Activated CD4-positive, alpha-beta T cell treated with anti-CD3 and anti-CD28 coated beads, Interleukin-2, amount 10 ng/mL, durations not matched to agents 7 days and 5 days (primary cell): ENCODE results near the gene TTC36. TPM values are rescaled to one million over a fixed set of nuclear protein-coding genes. Genes with fewer than 3 reads are reported as not detected.
A peak's percentile ranks its signal among the peaks of the same experiment; 100 is the strongest.
"Not testable (repeated sequence)": the region's sequence is repeated elsewhere in the genome, so short reads cannot be mapped to it uniquely, and the experiment has no call there.

Experiments
- CTCF ChIA-PET: fragments of 350-600 bp; sonication (Branson Sonifier 250); formaldehyde crosslinking; loops from one replicate; lab custom pipeline; 2021; ENCODE audit warnings: antibody characterized with exemption; lab: Charles Lee
- POLR2A ChIA-PET: fragments of 350-600 bp; sonication (Branson Sonifier 250); formaldehyde crosslinking; loops from one replicate; lab custom pipeline; 2021; ENCODE audit warnings: antibody characterized with exemption; lab: Charles Lee
- DNase-seq: peaks from one replicate; pipeline ENCODE4 v3.0.0-alpha.2; 2020
- H3K27ac Mint-ChIP-seq: one replicate; pipeline ENCODE4 v1.8.0; 2021; ENCODE audit warnings: mild to moderate bottlenecking, moderate library complexity, mixed read lengths
- H3K27me3 Mint-ChIP-seq: one replicate; pipeline ENCODE4 v1.8.0; 2021; ENCODE audit warnings: mixed read lengths
- H3K36me3 Mint-ChIP-seq: one replicate; pipeline ENCODE4 v1.8.0; 2021; ENCODE audit warnings: low read depth, mixed read lengths
- H3K4me1 Mint-ChIP-seq: one replicate; pipeline ENCODE4 v1.8.0; 2021; ENCODE audit warnings: mixed read lengths
- H3K4me3 Mint-ChIP-seq: one replicate; pipeline ENCODE4 v1.8.0; 2021; ENCODE audit warnings: mild to moderate bottlenecking, moderate library complexity, mixed read lengths
- H3K9me3 Mint-ChIP-seq: one replicate; pipeline ENCODE4 v1.8.0; 2021; ENCODE audit warnings: mixed read lengths
- total RNA-seq, 2 experiments: library from RNA; stranded (reverse); gene quantifications; one replicate each; pipeline ENCODE4 v1.2.3, GENCODE V29; 2021

Gene TTC36, protein sequence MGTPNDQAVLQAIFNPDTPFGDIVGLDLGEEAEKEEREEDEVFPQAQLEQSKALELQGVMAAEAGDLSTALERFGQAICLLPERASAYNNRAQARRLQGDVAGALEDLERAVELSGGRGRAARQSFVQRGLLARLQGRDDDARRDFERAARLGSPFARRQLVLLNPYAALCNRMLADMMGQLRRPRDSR
- 1 to 10 TPM; 1.1 to 1.8 TPM for total RNA-seq

DNA sequence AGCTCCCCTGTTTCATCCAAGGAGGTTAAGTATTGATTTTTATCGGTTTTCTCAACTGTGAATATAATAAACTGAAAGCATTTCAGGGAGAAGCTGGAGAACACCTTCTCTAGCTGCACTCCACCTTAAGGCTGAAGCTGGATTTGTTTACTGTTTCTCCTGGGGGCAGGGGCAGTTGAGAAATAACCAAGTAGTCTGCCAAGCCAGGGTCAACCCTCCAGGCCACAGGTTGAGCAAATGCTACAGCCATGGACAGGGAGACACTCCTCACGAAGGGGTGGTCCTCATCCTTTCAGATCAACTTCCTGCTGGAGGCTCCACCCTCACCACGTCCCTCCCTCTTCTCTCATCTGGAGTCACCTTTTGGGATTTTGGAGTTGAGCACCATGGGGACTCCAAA is at the start of gene TTC36:
TSS of gene TTC36 (plus strand) at position 366 of the 400 bp plus-strand sequence. CDS start at position 387, 21 bp downstream.
- Mint-ChIP-seq H3K36me3 (peaks cover 20% of the 10 kb centered on the region), H3K27me3 (no peaks in the 10 kb centered on the region)

DNA sequence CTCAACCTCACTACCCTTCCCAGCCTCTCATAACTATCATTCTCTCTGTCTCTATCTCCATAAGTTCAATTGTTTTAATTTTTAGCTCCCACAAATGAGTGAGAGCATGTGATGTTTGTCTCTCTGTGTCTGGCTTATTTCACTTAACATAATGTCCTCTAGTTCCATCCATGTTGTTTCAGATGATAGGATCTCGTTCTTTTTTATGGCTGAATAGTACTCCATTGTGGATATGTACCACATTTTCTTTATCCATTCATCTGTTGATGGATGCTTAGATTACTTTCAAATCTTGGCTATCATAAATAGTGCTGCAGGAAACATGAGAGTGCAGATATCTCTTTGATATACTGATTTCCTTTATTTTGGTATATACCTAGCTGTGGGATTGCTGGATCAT is 46.0 kb upstream of the TTC36 start:
- POLR2A ChIA-PET, H3K4me3 Mint-ChIP-seq, H3K9me3 Mint-ChIP-seq, H3K4me1 Mint-ChIP-seq, DNase-seq, H3K27me3 Mint-ChIP-seq, H3K27ac Mint-ChIP-seq: not testable (repeated sequence)
- CTCF ChIA-PET: interaction anchor here (0.9 to 1.0 kb wide), 2 partner anchors 11 to 109 kb away, joined by 4 read pairs; no protein-coding TSS in a partner anchor
- peaks cover 71% of the 10 kb centered on the region for H3K36me3 Mint-ChIP-seq

More for the DNA sequence above, at the start of gene TTC36:
- no peak for DNase-seq
- Mint-ChIP-seq H3K4me3 (no peak within 1 kb of the TSS), H3K9me3 (no peaks in the 10 kb centered on the region), H3K4me1 (peaks cover 36% of the 10 kb centered on the region), H3K27ac (no peak within 1 kb of the TSS)
- ChIA-PET POLR2A (no interaction called here), CTCF (interaction anchor here (0.7 to 1.7 kb wide), 3 partner anchors 11 to 164 kb away, joined by 3 to 4 read pairs (median 3); no protein-coding TSS in a partner anchor)

DNA sequence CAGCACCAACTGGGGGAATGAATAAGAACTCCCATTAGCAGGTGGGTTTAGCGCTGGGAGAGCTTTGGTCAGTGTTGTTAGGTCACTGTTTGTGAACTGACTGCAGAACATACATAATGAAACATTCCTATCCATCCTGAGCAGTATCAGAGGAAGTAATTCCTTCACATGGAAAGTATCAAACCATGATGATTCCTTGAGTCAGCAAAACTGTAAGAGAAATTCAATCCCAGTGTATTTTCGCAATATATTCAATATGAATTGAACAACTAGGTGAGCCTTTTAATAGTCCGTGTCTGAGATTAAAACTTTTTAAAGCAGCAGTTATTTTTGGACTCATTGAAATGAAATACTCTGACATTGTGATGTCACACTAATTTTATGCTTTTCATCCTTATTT is 42.9 kb upstream of the TTC36 start:
- Mint-ChIP-seq H3K27me3 (no peaks in the 10 kb centered on the region), H3K27ac (no peak overlapping the region), H3K9me3 (no peaks in the 10 kb centered on the region), H3K4me3 (no peak overlapping the region), H3K36me3 (peaks cover 61% of the 10 kb centered on the region), H3K4me1 (no peaks in the 10 kb centered on the region)
- POLR2A ChIA-PET: no interaction called here
- DNase-seq: no peak
- CTCF ChIA-PET: interaction anchor here (0.6 kb wide), 1 partner anchor 79 kb away, joined by 3 read pairs; no protein-coding TSS in a partner anchor

DNA sequence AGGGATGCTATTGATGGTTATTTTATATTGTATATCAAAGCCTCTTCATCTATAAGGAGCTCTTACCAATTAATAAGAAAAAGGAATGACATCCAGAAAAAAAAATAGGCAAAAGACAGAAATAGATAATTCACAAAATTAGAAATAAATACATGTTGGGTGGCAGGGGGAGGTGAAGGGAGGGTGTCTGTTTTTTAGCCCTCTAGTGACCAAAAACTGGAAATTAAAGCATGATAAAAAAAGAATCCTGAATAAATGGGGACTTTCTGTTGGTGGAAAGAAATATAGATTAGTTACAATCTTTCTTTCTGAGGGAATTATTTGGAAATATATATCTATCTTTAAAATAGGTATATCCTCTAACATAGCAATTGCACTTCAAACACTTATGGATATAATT is 42.0 kb upstream of the TTC36 start:
- Mint-ChIP-seq H3K27me3 (no peaks in the 10 kb centered on the region), H3K9me3 (no peaks in the 10 kb centered on the region), H3K36me3 (peaks cover 62% of the 10 kb centered on the region), H3K4me1 (no peaks in the 10 kb centered on the region), H3K4me3 (no peak overlapping the region), H3K27ac (no peak overlapping the region)
- DNase-seq: no peak
- ChIA-PET POLR2A (no interaction called here), CTCF (interaction anchor here (1.1 kb wide), 1 partner anchor 15 kb away, joined by 7 read pairs; no protein-coding TSS in a partner anchor)

DNA sequence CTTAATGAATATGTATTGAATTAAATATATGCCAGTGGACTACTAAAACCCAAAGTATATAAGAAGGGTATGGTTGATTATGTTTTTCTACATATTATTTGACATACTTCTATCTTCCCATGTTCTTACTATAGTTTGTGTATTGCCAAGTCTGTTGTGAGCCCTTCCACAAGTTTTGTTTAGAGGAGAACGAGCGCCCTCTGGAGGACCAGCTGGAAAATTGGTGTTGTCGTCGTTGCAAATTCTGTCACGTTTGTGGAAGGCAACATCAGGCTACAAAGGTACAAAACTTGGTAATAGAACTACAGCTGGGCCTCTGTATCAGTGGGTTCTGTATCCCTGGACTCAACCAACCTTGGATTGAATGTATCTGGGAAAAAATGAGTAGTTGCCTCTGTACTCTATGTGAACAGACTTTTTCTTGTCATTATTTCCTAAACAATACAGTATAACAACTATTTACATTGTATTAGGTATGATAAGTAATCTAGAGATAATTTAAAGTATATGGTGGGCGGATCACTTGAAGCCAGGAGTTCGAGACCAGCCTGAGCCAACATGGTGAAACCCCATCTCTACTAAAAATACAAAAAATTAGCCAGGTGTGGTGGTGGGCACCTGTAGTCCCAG is 38.7 kb upstream of the TTC36 start:
- H3K4me3 Mint-ChIP-seq: no peak overlapping the region
- H3K36me3 Mint-ChIP-seq: peaks cover 52% of the 10 kb centered on the region
- peak; percentile 87 for DNase-seq
- H3K27me3 Mint-ChIP-seq: no peaks in the 10 kb centered on the region
- peak overlapping the region; percentile 1 for H3K27ac Mint-ChIP-seq
- H3K9me3 Mint-ChIP-seq: no peaks in the 10 kb centered on the region
- ChIA-PET POLR2A (no interaction called here), CTCF (interaction anchor here (0.7 to 2.4 kb wide), 12 partner anchors 18 to 290 kb away, joined by 3 to 6 read pairs (median 3); partner anchors contain the start of genes CD3D and KMT2A)
- no peaks in the 10 kb centered on the region for H3K4me1 Mint-ChIP-seq

DNA sequence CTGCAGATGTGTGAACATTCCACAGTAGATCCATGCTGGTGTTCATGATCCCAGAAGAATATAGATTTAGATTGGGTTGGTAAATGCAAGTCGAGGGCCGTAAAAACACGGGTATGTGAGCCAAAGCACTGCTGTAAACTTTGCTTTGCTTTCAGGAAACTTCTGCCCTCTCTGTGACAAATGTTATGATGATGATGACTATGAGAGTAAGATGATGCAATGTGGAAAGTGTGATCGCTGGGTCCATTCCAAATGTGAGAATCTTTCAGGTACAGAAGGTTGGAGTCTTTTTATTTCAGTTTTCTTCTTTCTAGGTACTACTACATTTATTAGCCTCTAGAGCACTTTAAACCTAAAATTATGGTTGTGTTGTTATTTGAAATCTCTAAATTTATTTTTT is 36.2 kb upstream of the TTC36 start:
- ChIA-PET POLR2A (no interaction called here), CTCF (interaction anchor here (1.3 kb wide), 1 partner anchor 14 kb away, joined by 3 read pairs; no protein-coding TSS in a partner anchor)
- peaks cover 52% of the 10 kb centered on the region for H3K36me3 Mint-ChIP-seq
- H3K4me1 Mint-ChIP-seq: no peaks in the 10 kb centered on the region
- no peaks in the 10 kb centered on the region for H3K27me3 Mint-ChIP-seq
- no peak for DNase-seq
- no peak overlapping the region for H3K27ac Mint-ChIP-seq
- H3K9me3 Mint-ChIP-seq: no peaks in the 10 kb centered on the region
- H3K4me3 Mint-ChIP-seq: no peak overlapping the region

DNA sequence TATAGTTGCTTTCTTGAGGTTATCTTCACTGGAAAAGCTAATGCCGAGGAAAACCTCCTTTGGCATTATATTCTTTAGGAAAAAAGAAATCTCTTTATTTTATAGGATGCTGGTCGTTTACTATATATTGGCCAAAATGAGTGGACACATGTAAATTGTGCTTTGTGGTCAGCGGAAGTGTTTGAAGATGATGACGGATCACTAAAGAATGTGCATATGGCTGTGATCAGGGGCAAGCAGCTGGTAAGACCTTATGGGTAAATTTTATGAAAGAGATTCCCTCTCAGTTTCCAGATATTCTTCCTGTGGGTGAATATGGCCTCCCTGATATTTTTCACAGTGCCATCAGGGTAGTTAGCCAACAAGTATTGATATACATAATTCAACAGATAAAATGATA is 29.4 kb upstream of the TTC36 start:
- H3K27ac Mint-ChIP-seq: no peak overlapping the region
- H3K36me3 Mint-ChIP-seq: peaks cover 67% of the 10 kb centered on the region
- H3K4me1 Mint-ChIP-seq: no peaks in the 10 kb centered on the region
- H3K4me3 Mint-ChIP-seq: no peak overlapping the region
- no peaks in the 10 kb centered on the region for H3K9me3 Mint-ChIP-seq
- ChIA-PET CTCF (interaction anchor here (1.4 kb wide), 1 partner anchor 15 kb away, joined by 3 read pairs; no protein-coding TSS in a partner anchor), POLR2A (no interaction called here)
- DNase-seq: no peak
- no peaks in the 10 kb centered on the region for H3K27me3 Mint-ChIP-seq

DNA sequence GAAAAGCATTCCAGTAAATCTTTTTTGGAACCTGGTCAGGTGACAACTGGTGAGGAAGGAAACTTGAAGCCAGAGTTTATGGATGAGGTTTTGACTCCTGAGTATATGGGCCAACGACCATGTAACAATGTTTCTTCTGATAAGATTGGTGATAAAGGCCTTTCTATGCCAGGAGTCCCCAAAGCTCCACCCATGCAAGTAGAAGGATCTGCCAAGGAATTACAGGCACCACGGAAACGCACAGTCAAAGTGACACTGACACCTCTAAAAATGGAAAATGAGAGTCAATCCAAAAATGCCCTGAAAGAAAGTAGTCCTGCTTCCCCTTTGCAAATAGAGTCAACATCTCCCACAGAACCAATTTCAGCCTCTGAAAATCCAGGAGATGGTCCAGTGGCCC is 24.1 kb upstream of the TTC36 start:
- no peak overlapping the region for H3K27ac Mint-ChIP-seq
- no peaks in the 10 kb centered on the region for H3K27me3 Mint-ChIP-seq
- CTCF ChIA-PET: interaction anchor here (1.0 kb wide), 1 partner anchor 12 kb away, joined by 3 read pairs; no protein-coding TSS in a partner anchor
- no peaks in the 10 kb centered on the region for H3K9me3 Mint-ChIP-seq
- H3K36me3 Mint-ChIP-seq: peaks cover 74% of the 10 kb centered on the region
- H3K4me1 Mint-ChIP-seq: no peaks in the 10 kb centered on the region
- DNase-seq: no peak
- no peak overlapping the region for H3K4me3 Mint-ChIP-seq
- POLR2A ChIA-PET: no interaction called here

DNA sequence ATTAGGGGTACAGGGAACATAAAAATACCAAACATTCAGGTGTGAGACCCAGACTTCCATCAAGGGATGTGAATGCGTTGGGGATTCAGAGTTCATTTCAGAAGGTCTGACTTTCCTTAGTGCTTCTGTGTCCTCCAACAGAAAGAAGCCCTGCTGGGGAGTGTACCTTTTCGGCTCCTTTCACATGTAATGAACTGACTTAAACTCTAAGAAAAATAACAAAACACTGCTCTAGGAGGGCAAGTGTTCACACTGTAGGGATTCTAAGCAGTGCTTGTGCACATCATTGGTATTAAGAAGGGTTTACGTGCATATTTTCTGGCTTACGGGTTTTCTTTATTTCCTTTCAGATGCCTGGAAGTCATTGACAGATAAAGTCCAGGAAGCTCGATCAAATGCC is 15.7 kb upstream of the TTC36 start:
- no peaks in the 10 kb centered on the region for H3K27me3 Mint-ChIP-seq

DNA sequence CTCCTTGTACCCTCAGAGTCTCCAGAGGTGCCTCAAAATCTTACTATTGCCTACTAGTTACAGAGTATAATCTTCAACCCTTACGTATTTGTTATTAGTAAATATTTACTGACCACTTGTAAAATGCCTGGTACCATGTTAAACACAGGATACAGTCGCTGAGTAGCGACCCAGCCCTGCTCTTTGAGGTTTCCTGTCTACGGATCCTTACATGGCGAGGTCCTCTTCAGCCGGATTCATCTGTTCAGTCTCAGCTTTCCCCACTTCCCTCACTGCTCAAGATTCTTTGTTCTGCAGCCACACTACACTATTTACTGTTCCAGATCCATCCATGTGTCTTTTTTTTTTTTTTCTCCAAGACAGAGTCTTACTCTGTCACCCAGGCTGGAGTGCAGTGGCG is 13.2 kb upstream of the TTC36 start:
- no peaks in the 10 kb centered on the region for H3K27me3 Mint-ChIP-seq
- POLR2A ChIA-PET: no interaction called here

More for the DNA sequence above, 15.7 kb upstream of the TTC36 start:
- peaks cover 10% of the 10 kb centered on the region for H3K4me1 Mint-ChIP-seq
- H3K9me3 Mint-ChIP-seq: no peaks in the 10 kb centered on the region
- DNase-seq: no peak
- H3K36me3 Mint-ChIP-seq: peaks cover 52% of the 10 kb centered on the region
- no peak overlapping the region for H3K4me3 Mint-ChIP-seq
- H3K27ac Mint-ChIP-seq: no peak overlapping the region
- ChIA-PET CTCF (interaction anchor here (0.5 to 1.5 kb wide), 2 partner anchors 19 to 72 kb away, joined by 3 to 7 read pairs; partner anchors contain the start of gene TMEM25), POLR2A (no interaction called here)

DNA sequence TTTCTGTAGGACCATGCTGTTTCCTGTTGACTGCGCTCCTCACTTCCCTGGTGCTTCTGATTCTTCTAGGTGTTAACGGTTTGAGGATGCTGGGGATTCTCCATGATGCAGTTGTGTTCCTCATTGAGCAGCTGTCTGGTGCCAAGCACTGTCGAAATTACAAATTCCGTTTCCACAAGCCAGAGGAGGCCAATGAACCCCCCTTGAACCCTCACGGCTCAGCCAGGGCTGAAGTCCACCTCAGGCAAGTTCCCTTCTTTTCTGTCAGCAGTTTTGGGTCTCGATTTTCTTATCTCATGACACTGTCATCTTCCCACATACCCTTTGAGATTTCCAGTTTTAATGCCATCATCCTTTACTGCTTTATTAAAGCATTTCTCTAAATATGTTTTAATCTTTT is 7.7 kb upstream of the TTC36 start:
- Mint-ChIP-seq H3K4me3 (no peak overlapping the region), H3K27ac (no peak overlapping the region), H3K4me1 (peaks cover 7% of the 10 kb centered on the region), H3K27me3 (no peaks in the 10 kb centered on the region), H3K9me3 (no peaks in the 10 kb centered on the region), H3K36me3 (peaks cover 55% of the 10 kb centered on the region)
- DNase-seq: no peak
- CTCF ChIA-PET: no interaction called here
- POLR2A ChIA-PET: no interaction called here

More for the DNA sequence above, 13.2 kb upstream of the TTC36 start:
- Mint-ChIP-seq H3K4me3 (peak overlapping the region; percentile 4), H3K27ac (peak overlapping the region; percentile 68), H3K36me3 (peaks cover 52% of the 10 kb centered on the region), H3K9me3 (no peaks in the 10 kb centered on the region), H3K4me1 (peaks cover 10% of the 10 kb centered on the region)
- CTCF ChIA-PET: interaction anchor here (1.1 kb wide), 1 partner anchor 11 kb away, joined by 3 read pairs; no protein-coding TSS in a partner anchor
- peak; percentile 20 for DNase-seq

DNA sequence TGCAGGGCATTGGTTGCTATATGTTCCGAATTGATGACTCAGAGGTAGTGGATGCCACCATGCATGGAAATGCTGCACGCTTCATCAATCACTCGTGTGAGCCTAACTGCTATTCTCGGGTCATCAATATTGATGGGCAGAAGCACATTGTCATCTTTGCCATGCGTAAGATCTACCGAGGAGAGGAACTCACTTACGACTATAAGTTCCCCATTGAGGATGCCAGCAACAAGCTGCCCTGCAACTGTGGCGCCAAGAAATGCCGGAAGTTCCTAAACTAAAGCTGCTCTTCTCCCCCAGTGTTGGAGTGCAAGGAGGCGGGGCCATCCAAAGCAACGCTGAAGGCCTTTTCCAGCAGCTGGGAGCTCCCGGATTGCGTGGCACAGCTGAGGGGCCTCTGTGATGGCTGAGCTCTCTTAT is 5.4 kb upstream of the TTC36 start:
- no peak overlapping the region for H3K27ac Mint-ChIP-seq
- H3K27me3 Mint-ChIP-seq: no peaks in the 10 kb centered on the region
- CTCF ChIA-PET: no interaction called here
- no peak overlapping the region for H3K4me3 Mint-ChIP-seq
- DNase-seq: no peak
- POLR2A ChIA-PET: no interaction called here
- H3K4me1 Mint-ChIP-seq: peaks cover 6% of the 10 kb centered on the region
- H3K36me3 Mint-ChIP-seq: peaks cover 42% of the 10 kb centered on the region
- H3K9me3 Mint-ChIP-seq: no peaks in the 10 kb centered on the region

DNA sequence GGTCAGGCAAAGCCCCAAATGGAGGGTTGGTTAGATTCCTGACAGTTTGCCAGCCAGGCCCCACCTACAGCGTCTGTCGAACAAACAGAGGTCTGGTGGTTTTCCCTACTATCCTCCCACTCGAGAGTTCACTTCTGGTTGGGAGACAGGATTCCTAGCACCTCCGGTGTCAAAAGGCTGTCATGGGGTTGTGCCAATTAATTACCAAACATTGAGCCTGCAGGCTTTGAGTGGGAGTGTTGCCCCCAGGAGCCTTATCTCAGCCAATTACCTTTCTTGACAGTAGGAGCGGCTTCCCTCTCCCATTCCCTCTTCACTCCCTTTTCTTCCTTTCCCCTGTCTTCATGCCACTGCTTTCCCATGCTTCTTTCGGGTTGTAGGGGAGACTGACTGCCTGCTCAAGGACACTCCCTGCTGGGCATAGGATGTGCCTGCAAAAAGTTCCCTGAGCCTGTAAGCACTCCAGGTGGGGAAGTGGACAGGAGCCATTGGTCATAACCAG is 4.7 kb upstream of the TTC36 start:
- DNase-seq: no peak
- no peak overlapping the region for H3K4me3 Mint-ChIP-seq
- H3K9me3 Mint-ChIP-seq: no peaks in the 10 kb centered on the region
- no peak overlapping the region for H3K27ac Mint-ChIP-seq
- peaks cover 12% of the 10 kb centered on the region for H3K4me1 Mint-ChIP-seq
- POLR2A ChIA-PET: no interaction called here
- no peaks in the 10 kb centered on the region for H3K27me3 Mint-ChIP-seq
- H3K36me3 Mint-ChIP-seq: peaks cover 46% of the 10 kb centered on the region
- CTCF ChIA-PET: no interaction called here
